Stimulated activated CD4-positive, alpha-beta T cell treated with anti-CD3 and anti-CD28 coated beads, TNF-alpha, amount 100 ng/mL, for 48 hours (primary cell): ENCODE measurements around the gene SLC39A7.

Experiments
- DNase-seq, 3 donors: peaks; one replicate each; pipeline ENCODE4 v3.0.0-alpha.2; 2020; ENCODE audit warnings: low read depth in 3 of 3

The SLC39A7 gene

DNA sequence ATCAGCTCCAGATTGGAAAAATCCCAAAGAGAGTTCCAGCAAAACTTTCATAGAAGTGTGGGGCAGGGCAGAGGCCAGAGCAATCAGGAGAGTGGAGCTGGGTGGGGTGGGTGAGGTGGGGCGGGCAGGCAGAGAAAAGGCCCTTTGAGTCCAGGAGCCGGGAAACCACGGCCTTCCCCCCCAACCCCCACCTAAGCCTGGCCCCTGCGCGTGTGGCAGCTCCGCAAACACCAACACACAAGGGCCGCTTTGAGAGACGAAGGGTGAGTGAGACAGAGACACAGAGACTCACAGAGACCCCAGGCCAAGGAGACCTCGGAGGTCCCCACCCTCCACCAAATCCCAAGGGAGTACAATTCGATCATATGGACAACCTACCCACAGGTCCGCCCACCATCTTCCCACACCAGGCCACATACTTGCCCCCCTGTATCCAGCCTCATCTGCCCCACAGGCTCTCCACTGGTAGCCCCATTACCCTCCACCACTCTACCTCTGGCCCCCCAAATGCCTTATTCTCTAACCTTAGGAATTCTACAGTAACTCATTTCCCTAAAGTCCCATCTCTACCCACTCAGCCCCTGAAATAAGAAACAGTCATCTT, 10.1 kb upstream of the SLC39A7 start:
- DNase-seq, result no peak

- no peak for DNase-seq
These were observed 9.1 kb upstream of the SLC39A7 start for GRCh38 chr6:33191383-33192104.

DNA sequence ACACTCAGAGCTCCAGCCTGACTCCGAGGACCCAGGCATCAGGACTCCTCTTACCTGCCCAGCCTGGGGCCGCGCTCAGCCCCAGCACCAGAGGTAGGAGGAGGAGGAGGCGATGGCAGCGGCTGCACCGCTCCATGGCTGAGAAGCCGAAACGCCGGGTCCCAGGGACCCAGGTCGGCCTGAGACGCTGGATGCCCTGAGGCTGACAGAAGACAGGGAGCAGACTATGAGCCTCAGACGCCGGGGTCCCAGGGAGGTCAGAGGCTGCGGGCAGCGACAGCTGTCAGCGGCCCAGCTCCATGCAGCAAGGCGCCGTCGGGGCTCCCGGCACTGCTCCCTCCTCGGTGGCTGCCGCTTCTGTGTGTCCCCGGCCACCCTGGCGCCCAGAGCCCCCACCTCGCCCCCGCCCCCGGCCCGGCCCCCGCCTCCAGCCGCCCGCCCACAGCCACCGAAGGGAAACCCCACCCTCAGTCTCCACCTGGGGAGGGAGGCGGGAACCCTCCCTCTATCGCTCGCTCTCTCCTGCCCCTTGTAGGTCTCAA, 8.5 kb upstream of the SLC39A7 start, which contains the start of gene COL11A2:
COL11A2 (minus strand) TSS at position 363 of the 542 bp plus-strand sequence; CDS start at position 136, 227 bp downstream.
- DNase-seq, result no peak

- DNase-seq, result no peak
These were observed 7.7 kb upstream of the SLC39A7 start for GRCh38 chr6:33192671-33193602.

DNA sequence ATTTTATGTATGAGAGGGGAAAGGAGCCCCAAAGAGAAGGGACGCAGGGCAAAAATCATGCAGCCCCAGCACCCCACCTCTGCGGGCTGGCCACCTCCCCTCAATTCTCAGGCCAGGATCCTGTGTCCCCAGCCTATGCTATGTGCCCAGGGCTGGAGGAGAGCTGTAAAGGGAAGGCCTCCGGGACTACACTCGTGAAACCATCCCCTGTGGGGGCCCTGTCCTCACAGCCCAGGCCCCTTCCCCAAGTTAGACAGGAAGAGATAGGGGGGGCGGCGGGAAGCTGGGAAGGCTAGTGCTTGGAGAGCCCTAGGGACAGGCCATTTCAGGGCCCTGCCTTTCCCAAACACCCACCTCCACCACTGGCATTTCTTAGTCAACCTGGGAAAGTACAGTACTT, 7.0 kb upstream of the SLC39A7 start:
- DNase-seq, result no peak

GRCh38 chr6:33194431-33194979, 6.2 kb upstream of the SLC39A7 start:
- DNase-seq, result no peak

- DNase-seq, result no peak
These were observed 5.1 kb upstream of the SLC39A7 start for GRCh38 chr6:33195304-33196165.

DNA sequence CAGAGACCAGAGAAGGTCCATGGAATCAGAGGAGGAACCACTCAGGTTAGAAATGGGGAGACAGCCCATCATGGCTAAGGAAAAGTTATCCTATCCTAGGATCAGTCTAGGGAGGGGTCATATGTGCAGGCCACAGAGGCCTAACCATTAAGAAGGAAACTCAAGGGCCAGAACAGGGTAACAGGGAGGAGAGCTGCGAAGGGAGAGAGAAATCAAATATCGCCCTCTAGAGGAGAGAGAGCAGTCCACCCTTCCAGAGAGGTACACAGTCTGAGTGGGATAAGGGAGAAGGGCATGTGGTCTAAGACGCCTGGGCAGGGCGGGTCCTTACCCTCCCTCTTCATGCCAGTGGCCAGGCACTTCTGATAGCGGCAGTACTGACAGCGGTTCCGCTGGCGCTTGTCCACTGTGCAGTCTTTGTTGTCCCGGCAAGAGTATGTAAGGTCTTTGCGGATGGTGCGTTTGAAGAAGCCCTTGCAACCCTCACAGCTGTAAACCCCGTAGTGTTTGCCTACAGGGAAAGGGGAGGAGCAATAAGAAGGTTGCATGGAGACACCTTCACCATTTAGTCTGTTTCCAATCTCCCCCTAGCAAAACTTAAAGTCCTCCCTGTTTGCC, 3.1 kb upstream of the SLC39A7 start:
- no peak for DNase-seq

DNA sequence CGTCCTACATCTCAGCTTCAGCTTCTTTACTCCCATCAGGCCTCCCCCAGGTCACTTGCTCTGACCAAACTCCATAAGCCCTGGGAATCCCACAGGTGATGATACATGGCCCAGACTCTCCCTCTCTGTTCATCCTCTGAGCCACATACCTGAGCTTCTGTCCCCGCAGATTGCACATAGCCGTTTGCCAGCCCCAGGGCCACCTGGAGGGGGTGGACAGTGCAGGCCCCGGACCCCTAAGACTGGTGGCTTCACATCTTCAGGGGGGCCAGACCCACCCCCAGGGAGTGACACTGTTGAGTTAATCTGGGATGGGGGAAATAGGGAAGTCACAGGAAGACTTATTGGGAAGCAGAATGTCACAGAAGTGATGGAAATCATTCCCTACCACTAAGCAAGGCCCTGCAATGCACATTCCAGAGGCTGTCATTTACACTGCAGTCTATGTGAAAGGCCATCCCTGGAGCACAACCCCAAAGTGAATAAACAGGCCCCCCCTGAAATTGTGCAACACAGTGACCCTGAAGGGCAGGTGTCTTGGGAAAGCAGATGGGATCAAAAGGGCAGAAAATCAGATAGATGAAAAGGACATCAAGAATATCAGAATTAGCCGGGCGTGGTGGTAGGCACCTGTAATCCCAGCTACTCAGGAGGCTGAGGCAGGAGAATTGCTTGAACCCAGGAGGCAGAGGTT, 2.4 kb upstream of the SLC39A7 start:
- DNase-seq, result no peak

GRCh38 chr6:33198853-33199436, 1.7 kb upstream of the SLC39A7 start:
- DNase-seq, result no peak

DNA sequence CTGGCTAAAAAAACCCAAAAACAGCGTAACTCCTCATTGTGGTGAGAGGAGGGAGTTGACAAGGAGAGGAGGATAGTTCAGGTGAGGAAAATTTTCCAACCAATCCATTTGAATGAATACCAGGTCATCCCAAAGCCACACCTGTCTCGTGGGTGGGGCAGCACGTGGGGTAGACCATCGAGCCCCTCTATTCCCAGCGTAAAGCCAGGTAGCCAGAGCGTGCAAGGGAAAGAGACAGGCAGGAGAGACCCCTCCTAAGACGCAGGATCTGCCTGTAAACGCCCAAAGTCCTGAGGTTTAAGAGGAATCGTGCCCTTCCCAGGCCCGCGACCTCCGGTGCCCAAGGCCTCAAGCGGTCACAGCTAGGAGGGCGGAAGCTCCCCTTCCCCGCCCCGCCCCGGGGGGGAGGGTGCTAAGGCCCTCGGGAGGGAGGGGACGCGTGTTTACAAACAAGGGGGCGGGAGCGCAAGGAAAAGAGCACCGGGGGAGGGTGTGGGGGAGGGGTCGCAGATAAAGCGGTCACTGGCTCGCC, 914 bp upstream of the SLC39A7 start:
- DNase-seq, result peak; percentile 43 to 70 (median 60)

DNA sequence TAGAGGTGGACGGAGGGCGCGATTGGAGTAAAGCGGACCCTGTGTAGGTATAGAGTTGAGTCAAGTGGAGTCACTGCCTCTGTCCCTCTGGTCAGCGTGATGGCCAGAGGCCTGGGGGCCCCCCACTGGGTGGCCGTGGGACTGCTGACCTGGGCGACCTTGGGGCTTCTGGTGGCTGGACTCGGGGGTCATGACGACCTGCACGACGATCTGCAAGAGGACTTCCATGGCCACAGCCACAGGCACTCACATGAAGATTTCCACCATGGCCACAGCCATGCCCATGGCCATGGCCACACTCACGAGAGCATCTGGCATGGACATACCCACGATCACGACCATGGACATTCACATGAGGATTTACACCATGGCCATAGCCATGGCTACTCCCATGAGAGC, 479 bp downstream of the SLC39A7 start:
- DNase-seq, result no peak

- DNase-seq, result no peak
These were observed 1.3 kb downstream of the SLC39A7 start for GRCh38 chr6:33201935-33202334.

GRCh38 chr6:33202799-33203198, 2.1 kb downstream of the SLC39A7 start:
- DNase-seq, result no peak

DNA sequence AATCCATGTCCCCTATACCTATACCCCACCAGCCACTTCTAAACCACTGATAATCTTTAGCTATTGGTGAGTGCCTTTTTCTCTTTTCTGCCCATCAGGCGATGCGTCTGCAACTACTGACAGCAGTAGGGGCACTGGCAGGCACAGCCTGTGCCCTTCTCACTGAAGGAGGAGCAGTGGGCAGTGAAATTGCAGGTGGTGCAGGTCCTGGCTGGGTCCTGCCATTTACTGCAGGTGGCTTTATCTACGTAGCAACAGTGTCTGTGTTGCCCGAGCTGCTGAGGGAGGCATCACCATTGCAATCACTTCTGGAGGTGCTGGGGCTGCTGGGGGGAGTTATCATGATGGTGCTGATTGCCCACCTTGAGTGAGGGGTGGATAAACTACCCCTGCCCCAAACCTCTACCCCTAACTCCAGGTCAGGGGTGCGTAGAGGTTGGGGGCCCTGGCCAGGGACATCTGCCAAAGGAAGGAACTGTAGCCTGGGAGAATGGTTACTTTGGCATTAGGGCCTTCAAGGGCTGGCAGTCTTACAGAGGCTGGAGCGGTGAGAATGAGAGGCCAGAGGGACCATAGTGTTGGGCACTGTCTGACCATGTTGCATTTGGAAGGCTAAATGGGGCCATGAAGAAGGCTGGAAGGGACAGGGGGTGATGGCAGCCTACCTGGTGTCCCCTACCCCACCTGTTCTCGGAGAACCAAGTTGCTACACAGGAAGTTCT, 2.9 kb downstream of the SLC39A7 start:
- no peak for DNase-seq

- DNase-seq, result no peak
These were observed 3.4 kb downstream of the SLC39A7 start for GRCh38 chr6:33204165-33204414.

DNA sequence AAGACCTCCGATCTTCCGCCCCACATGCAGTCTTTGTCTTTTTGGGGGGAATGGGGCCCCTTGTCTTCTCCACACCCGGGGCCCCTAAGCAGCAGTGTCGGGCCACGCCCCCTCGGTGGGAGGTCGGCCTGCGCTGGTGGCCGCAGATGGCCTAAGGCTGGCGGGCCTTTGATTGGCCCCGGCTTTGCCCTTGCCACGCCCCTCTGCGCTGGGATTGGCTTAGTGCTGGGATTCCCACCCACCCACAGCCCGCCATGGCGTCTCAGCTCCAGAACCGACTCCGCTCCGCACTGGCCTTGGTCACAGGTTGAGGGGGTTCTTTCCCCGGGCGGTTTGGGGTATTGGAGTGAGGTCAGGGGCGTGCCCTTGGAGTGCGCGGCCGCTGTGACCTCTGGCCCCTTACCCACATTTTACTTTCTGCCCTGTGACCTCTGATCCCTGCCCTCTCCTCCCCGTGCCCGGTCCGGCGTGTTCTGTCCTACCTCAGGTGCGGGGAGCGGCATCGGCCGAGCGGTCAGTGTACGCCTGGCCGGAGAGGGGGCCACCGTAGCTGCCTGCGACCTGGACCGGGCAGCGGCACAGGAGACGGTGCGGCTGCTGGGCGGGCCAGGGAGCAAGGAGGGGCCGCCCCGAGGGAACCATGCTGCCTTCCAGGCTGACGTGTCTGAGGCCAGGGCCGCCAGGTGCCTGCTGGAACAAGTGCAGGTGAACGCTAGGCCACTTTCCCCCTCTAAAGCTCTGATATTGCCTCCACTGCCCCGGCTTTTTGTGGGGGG, 3.9 kb downstream of the SLC39A7 start, which contains the start of gene HSD17B8:
HSD17B8 (plus strand) TSS at position 241 of the 776 bp plus-strand sequence; CDS start at position 255, 14 bp downstream.
- peak; percentile 85 to 94 (median 89) for DNase-seq
